Measurements from ENCODE around the gene C15orf61.

Gene C15orf61

DNA sequence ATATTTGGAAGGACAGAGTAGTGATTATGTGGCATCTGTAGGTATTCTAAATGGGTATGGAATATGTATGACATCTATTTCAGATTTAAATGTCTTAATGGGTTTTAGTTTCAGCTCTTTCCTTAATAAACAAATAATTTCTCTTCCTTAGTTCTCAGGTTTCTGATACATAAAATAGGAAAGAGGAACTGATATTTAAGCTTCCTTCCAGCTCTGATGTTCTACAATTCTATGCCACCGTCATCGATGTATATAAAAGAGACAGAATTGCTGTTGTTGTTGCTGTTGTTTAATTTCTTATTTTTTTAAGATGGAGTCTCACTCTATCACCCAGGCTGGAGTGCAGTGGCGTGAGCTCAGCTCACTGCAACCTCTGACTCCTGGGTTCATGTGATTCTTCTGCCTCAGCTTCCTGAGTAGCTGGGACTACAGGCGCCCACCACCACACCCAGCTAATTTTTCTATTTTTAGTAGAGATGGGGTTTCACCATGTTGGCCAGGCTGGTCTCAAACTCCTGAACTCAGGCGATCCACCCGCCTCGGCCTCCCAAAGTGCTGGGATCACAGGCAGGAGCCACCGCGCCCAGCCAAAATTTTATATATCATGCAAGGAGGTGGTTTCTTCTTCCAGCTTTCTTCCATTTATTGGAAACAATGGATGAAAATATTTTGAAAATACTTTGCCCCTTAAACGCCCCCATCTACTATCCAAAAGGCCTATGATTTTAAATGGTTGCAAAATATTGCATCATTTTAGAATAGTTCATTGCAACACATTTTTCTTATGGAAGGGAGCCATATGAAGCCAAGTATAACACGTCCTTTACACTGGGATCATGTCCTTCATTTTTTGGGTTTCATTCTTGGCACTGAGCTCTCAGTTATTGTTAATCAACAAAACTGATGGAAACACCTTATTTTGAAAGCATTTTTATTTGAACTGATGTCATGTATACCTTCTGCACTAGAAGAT is 13.9 kb upstream of the C15orf61 start:
- peak; percentile 83 for DNase-seq (ENCODE audit: low read depth)
- TF ChIP-seq CTCF (conservative IDR thresholded peaks at IDR 0.05; ENCODE audit: low read length) = no peak

GRCh38 chr15:67508407-67508806 is 12.5 kb upstream of the C15orf61 start:
- DNase-seq (ENCODE audit: low read depth) = no peak
- no peak for TF ChIP-seq CTCF (conservative IDR thresholded peaks at IDR 0.05; ENCODE audit: low read length)
- no peak overlapping the region for H3K4me3 ChIP-seq (ENCODE audit: low read length)

More for the DNA sequence above, 13.9 kb upstream of the C15orf61 start:
- no peak overlapping the region for H3K4me3 ChIP-seq (ENCODE audit: low read length)

DNA sequence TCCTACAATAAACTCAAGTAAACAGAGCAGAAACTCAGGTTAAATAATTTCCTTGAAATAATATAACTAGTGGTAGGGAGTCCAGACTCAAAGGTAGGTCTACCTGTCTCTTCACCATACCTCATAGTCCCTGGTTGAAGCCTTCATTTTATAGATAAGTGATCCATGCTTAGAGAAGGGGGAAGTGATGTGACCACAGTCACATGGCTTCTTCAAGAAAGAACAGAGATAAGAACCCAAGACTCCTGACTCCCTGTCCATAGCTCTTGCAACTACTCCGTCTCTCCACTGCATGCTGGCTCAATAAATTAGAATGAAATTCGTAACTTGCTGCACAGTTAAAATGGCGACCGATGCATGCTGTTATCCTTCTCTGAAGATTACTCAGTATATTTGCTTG is 11.0 kb upstream of the C15orf61 start:
- TF ChIP-seq CTCF (conservative IDR thresholded peaks at IDR 0.05; ENCODE audit: low read length) = no peak
- DNase-seq (ENCODE audit: low read depth) = no peak
- H3K4me3 ChIP-seq (ENCODE audit: low read length) = no peak overlapping the region

GRCh38 chr15:67510597-67511190 is 10.2 kb upstream of the C15orf61 start:
- H3K4me3 ChIP-seq (ENCODE audit: low read length) = no peak overlapping the region
- DNase-seq (ENCODE audit: low read depth) = peak; percentile 87
- no peak for TF ChIP-seq CTCF (conservative IDR thresholded peaks at IDR 0.05; ENCODE audit: low read length)

DNA sequence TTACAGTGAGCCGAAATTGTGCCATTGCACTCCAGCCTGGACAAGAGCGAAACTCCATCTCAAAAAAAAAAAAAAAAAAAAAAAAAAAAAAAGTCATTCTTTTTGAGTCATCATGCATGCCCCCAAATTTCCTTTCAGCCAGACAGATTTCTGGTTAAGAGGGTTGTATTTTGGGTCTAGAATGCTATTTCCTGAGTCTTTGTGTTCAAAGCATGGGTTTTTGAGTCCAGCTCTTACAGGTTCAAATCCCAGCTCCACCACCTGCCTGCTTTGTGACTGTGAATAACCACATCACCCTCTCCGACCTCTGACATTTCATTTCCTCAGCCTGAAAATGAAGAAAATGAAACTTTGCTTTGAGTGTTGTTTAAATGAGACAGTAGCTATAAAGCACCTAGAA is 9.3 kb upstream of the C15orf61 start:
- TF ChIP-seq CTCF (conservative IDR thresholded peaks at IDR 0.05; ENCODE audit: low read length) = no peak
- no peak overlapping the region for H3K4me3 ChIP-seq (ENCODE audit: low read length)
- peak; percentile 41 for DNase-seq (ENCODE audit: low read depth)

DNA sequence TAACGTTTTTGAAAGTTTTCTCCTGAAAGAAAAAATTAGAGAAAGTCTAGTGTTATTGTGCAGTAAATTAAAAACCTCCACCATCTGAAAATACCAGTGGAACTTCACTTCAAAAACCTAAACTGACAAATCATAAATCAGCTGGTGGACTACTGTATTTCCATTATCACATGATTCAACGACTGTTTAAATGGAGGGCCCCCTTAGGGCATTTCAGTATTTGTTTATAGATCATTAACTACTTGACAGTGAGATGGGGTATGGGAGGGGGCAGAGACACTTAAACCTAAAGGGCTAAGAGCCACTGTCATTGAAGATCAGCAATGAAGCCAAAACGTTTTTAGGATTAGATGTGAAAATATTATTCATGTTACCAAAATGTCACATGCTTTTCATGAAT is 8.8 kb upstream of the C15orf61 start:
- no peak overlapping the region for H3K4me3 ChIP-seq (ENCODE audit: low read length)
- no peak for TF ChIP-seq CTCF (conservative IDR thresholded peaks at IDR 0.05; ENCODE audit: low read length)
- DNase-seq (ENCODE audit: low read depth) = no peak

Data from AG10803 (cell line).